HFFc6 (cell line): ENCODE data around the gene LRP2. TPM values are rescaled to one million over a fixed set of nuclear protein-coding genes. Genes with fewer than 3 reads are reported as not detected.
"Not testable (repeated sequence)": the region's sequence is repeated elsewhere in the genome, so short reads cannot be mapped to it uniquely, and the experiment has no call there.

ENCODE experiments used
- DNase-seq: peaks from one replicate; pipeline ENCODE4 v3.0.0-alpha.2; 2018
- H3K27ac Mint-ChIP-seq: 2 replicates; pipeline ENCODE4 v1.8.0; 2020; ENCODE audit warnings: mild to moderate bottlenecking, mixed read lengths
- H3K27me3 Mint-ChIP-seq: 2 replicates; pipeline ENCODE4 v1.8.0; 2021; ENCODE audit warnings: mild to moderate bottlenecking, moderate library complexity, mixed read lengths; ENCODE audit not compliant: insufficient read depth
- H3K36me3 Mint-ChIP-seq: 2 replicates; pipeline ENCODE4 v1.8.0; 2021; ENCODE audit warnings: low read depth, mixed read lengths
- H3K4me1 Mint-ChIP-seq: 2 replicates; pipeline ENCODE4 v1.8.0; 2020; ENCODE audit warnings: low read depth, mixed read lengths
- H3K4me3 Mint-ChIP-seq: 2 replicates; pipeline ENCODE4 v1.8.0; 2020; ENCODE audit warnings: mild to moderate bottlenecking, moderate library complexity, mixed read lengths
- H3K9me3 Mint-ChIP-seq: 2 replicates; pipeline ENCODE4 v1.8.0; 2020; ENCODE audit warnings: mild to moderate bottlenecking, mixed read lengths
- total RNA-seq, 6 experiments: library from RNA; stranded (reverse); fragmentation: NEBNext Ultra II Directional; extraction: Animal tissue kit (Norgen Biotek cat#: 25700); gene quantifications; 2 replicates in 1 of 6; 3 replicates in 5 of 6; pipeline ENCODE4 v1.2.3, GENCODE V29; 2021
- TF ChIP-seq, protein P1 (sequence below): fragments of 200-600 bp; sonication (generic); IDR thresholded peaks from 2 replicates; pipeline ENCODE4 v1.5.0; 2021; ENCODE audit warnings: antibody characterized with exemption, mild to moderate bottlenecking

LRP2 gene
- total RNA-seq, 6 experiments from 2014 or later, result not detected

DNA sequence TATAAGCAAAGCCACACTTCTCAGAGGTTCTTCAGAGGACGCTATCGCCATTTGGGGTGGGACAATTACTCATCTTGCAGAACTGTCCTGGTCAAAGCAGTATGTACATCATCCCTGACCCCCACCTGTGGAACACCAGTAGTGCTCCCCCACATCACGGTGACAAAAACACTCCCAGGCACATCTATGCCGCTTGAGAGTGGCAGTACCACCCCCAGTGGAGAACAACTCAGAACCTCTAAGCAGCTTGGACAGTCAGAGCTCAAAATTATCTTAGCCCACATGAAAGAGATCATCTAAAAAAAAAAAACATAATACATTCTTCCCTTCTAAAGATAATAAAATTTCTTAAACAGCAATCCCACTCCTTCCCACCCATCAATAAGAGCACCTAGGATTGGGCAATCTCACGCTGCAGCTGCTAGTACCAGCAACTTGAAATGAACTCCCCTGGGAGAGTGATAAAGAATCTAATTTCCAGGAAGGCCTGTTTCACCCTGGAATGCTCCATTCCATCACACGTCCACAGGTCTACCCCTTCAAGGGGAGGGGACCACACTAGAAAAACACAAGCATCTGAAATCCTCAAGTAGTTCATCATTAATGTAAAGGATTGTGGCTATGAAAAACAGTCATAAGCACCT is 31.7 kb downstream of the LRP2 start:
- Mint-ChIP-seq H3K4me3 (no peak overlapping the region), H3K27ac (no peak overlapping the region), H3K9me3 (0 out of 2 replicates have a peak, but pooled peaks cover 5% of the 10 kb centered on the region), H3K27me3 (no peaks in the 10 kb centered on the region; the same call in 1 of the 2 replicates), H3K36me3 (no peaks in the 10 kb centered on the region), H3K4me1 (no peaks in the 10 kb centered on the region)
- TF ChIP-seq, protein P1, sequence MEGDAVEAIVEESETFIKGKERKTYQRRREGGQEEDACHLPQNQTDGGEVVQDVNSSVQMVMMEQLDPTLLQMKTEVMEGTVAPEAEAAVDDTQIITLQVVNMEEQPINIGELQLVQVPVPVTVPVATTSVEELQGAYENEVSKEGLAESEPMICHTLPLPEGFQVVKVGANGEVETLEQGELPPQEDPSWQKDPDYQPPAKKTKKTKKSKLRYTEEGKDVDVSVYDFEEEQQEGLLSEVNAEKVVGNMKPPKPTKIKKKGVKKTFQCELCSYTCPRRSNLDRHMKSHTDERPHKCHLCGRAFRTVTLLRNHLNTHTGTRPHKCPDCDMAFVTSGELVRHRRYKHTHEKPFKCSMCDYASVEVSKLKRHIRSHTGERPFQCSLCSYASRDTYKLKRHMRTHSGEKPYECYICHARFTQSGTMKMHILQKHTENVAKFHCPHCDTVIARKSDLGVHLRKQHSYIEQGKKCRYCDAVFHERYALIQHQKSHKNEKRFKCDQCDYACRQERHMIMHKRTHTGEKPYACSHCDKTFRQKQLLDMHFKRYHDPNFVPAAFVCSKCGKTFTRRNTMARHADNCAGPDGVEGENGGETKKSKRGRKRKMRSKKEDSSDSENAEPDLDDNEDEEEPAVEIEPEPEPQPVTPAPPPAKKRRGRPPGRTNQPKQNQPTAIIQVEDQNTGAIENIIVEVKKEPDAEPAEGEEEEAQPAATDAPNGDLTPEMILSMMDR, result no peak
- DNase-seq, result no peak

GRCh38 chr2:169329688-169330554 is 32.4 kb downstream of the LRP2 start:
- DNase-seq, result no peak
- Mint-ChIP-seq H3K36me3 (no peaks in the 10 kb centered on the region), H3K9me3 (0 out of 2 replicates have a peak, but pooled peaks cover 5% of the 10 kb centered on the region), H3K27me3 (no peaks in the 10 kb centered on the region; the same call in 1 of the 2 replicates), H3K4me1 (no peaks in the 10 kb centered on the region), H3K27ac (no peak overlapping the region), H3K4me3 (no peak overlapping the region)
- TF ChIP-seq, protein P1, result no peak

- DNase-seq, result no peak
- Mint-ChIP-seq H3K4me3 (no peak overlapping the region), H3K9me3 (0 out of 2 replicates have a peak, but pooled peaks cover 5% of the 10 kb centered on the region), H3K4me1 (no peaks in the 10 kb centered on the region), H3K27ac (no peak overlapping the region), H3K36me3 (no peaks in the 10 kb centered on the region), H3K27me3 (no peaks in the 10 kb centered on the region; the same call in 1 of the 2 replicates)
- TF ChIP-seq, protein P1, result no peak
Measured at GRCh38 chr2:169328785-169329184, 33.5 kb downstream of the LRP2 start.

GRCh38 chr2:169327837-169328236 is 34.5 kb downstream of the LRP2 start:
- H3K36me3 Mint-ChIP-seq, H3K27ac Mint-ChIP-seq, H3K4me1 Mint-ChIP-seq, H3K4me3 Mint-ChIP-seq, DNase-seq, H3K9me3 Mint-ChIP-seq, H3K27me3 Mint-ChIP-seq: not testable (repeated sequence)

GRCh38 chr2:169325886-169326285 is 36.4 kb downstream of the LRP2 start:
- not testable (repeated sequence) for H3K4me1 Mint-ChIP-seq, H3K9me3 Mint-ChIP-seq, H3K27me3 Mint-ChIP-seq, DNase-seq, H3K4me3 Mint-ChIP-seq, H3K27ac Mint-ChIP-seq, H3K36me3 Mint-ChIP-seq

DNA sequence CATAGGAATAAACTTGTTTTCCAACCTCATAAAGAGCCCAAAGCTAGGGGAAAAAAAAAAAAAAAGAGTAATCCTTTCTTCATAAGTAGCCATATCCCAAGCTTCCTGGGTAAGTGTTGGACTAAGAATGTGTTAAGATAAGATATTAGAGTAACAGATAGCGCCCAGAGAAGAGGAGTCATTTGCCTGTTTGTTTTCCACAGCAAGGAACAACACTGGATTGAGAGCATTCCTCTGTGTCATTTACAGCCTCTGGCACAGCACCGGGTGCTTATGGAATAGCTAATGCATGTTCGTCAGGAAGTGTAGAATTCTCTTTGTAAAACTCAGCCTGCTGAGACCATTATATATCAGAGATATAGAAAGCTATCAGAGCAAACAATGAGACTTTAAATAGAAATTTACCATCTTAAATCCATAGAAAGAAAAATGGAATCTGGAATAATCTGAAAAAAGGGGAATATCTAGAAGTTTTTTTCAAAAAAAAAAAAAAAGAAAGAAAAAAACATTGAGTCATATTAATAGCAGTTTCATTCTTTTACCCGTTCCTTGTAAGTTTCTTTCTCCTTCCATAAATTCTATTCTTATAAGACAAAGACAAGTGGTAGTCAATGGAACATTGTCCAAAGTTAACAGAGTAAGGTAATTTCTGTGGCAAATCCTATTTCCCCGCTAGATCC is 37.6 kb downstream of the LRP2 start:
- no peaks in the 10 kb centered on the region for H3K36me3 Mint-ChIP-seq
- H3K4me3 Mint-ChIP-seq, result no peak overlapping the region
- no peaks in the 10 kb centered on the region for H3K4me1 Mint-ChIP-seq
- H3K27me3 Mint-ChIP-seq, result no peaks in the 10 kb centered on the region; the same call in 1 of the 2 replicates
- TF ChIP-seq, protein P1, result no peak
- H3K27ac Mint-ChIP-seq, result no peak overlapping the region
- peaks cover 9% of the 10 kb centered on the region; the same call in 1 of the 2 replicates for H3K9me3 Mint-ChIP-seq
- DNase-seq, result no peak
